HepG2 (cell line): ENCODE results near the gene ACAP1. TPM values are rescaled to one million over a fixed set of nuclear protein-coding genes. Genes with fewer than 3 reads are reported as not detected.

Experiments
- ASH2L ChIP-seq: fragments of 300-600, 200-600 bp; sonication (generic); IDR thresholded peaks from 2 replicates; pipeline ENCODE4 v1.7.0; 2017; ENCODE audit warnings: low read depth, mild to moderate bottlenecking, moderate library complexity, mixed read lengths, low read length; ENCODE audit not compliant: insufficient read length
- ELF1 ChIP-seq: sonication (generic); formaldehyde crosslinking; IDR thresholded peaks from 2 replicates; pipeline ENCODE4 v1.4.0; 2020; ENCODE audit warnings: missing genetic modification reagents
- FOSL2 ChIP-seq: sonication (generic); formaldehyde crosslinking; IDR thresholded peaks from 2 replicates; pipeline ENCODE4 v1.4.0; 2020; ENCODE audit warnings: missing genetic modification reagents
- IRF9 ChIP-seq: sonication (generic); formaldehyde crosslinking; IDR thresholded peaks from 2 replicates; pipeline ENCODE4 v1.8.0; 2022; ENCODE audit warnings: missing genetic modification reagents, mild to moderate bottlenecking, borderline replicate concordance
- RARA ChIP-seq: IDR thresholded peaks from 2 replicates; pipeline ENCODE4 v1.6.1; 2016; ENCODE audit warnings: missing genetic modification reagents, missing compliant biosample characterization
- SIN3A ChIP-seq: IDR thresholded peaks from 2 replicates; pipeline ENCODE4 v1.6.1; 2011; ENCODE audit warnings: low read depth, mild to moderate bottlenecking, control low read depth, low read length, borderline replicate concordance
- SKI ChIP-seq: fragments of 450-650 bp; IDR thresholded peaks from one replicate; pipeline ENCODE4 v1.6.1; 2018; ENCODE audit warnings: mild to moderate bottlenecking; ENCODE audit not compliant: partially characterized antibody
- TCF7 ChIP-seq: sonication (generic); IDR thresholded peaks from 2 replicates; pipeline ENCODE4 v1.6.1; 2016; ENCODE audit warnings: antibody characterized with exemption, low read depth
- TEAD3 ChIP-seq: optimal IDR thresholded peaks from 2 replicates; pipeline ENCODE3; 2016; ENCODE audit warnings: borderline replicate concordance
- ZBTB14 ChIP-seq: sonication (generic); formaldehyde crosslinking; IDR thresholded peaks from 2 replicates; pipeline ENCODE4 v1.4.0; 2020; ENCODE audit warnings: missing genetic modification reagents
- ZFP82 ChIP-seq: sonication (generic); formaldehyde crosslinking; IDR thresholded peaks from 2 replicates; pipeline ENCODE4 v1.5.1; 2020; ENCODE audit warnings: mild to moderate bottlenecking, missing genetic modification reagents, borderline replicate concordance
- ZFX ChIP-seq: sonication (generic); formaldehyde crosslinking; IDR thresholded peaks from 2 replicates; pipeline ENCODE4 v1.4.0; 2020; ENCODE audit warnings: mild to moderate bottlenecking, low read depth, missing genetic modification reagents, moderate library complexity
- ZNF556 ChIP-seq: sonication (generic); formaldehyde crosslinking; IDR thresholded peaks from 2 replicates; pipeline ENCODE4 v1.4.0; 2020; ENCODE audit warnings: mild to moderate bottlenecking, missing genetic modification reagents, borderline replicate concordance
- polyA plus RNA-seq, 8 experiments: library from polyadenylated mRNA; depleted of rRNA in 3 of 8; stranded (reverse) in 7 of 8; unstranded in 1 of 8; fragments of >200 nt; fragmentation: Illumina TruSeq in 4 of 8; extraction: Trizol in 4 of 8; gene quantifications; 2 replicates each; pipeline versions ENCODE4 v1.2.1 to v1.2.3, GENCODE V29; 2011 to 2016; ENCODE audit warnings: low read depth in 4 of 8, missing spikeins in 1 of 8, mixed read lengths in 1 of 8; ENCODE audit not compliant: insufficient read depth in 1 of 8
- total RNA-seq, 5 experiments: library from RNA; depleted of rRNA; stranded (reverse); fragments of >200 nt; fragmentation: Illumina TruSeq; extraction: Trizol; gene quantifications; 2 replicates each; pipeline ENCODE4 v1.2.3, GENCODE V29; 2016; ENCODE audit warnings: low read depth in 1 of 5
- TF ChIP-seq, protein P1 (sequence below): sonication (generic); formaldehyde crosslinking; IDR thresholded peaks from 2 replicates; pipeline ENCODE4 v1.8.1; 2023; ENCODE audit warnings: mild to moderate bottlenecking, inconsistent platforms, moderate library complexity, missing genetic modification reagents, borderline replicate concordance
- TF ChIP-seq, protein P2 (sequence below): IDR thresholded peaks from 2 replicates; pipeline ENCODE4 v1.6.1; 2016
- TF ChIP-seq, protein P3 (sequence below): IDR thresholded peaks from 2 replicates; pipeline ENCODE4 v1.6.1; 2016; ENCODE audit warnings: mild to moderate bottlenecking, missing biosample characterization, missing genetic modification reagents
- TF ChIP-seq, protein P4 (sequence below): sonication (generic); formaldehyde crosslinking; IDR thresholded peaks from 2 replicates; pipeline ENCODE4 v1.8.0; 2022; ENCODE audit warnings: mild to moderate bottlenecking, missing genetic modification reagents; ENCODE audit not compliant: insufficient replicate concordance
- TF ChIP-seq, protein P5 (sequence below): sonication (generic); formaldehyde crosslinking; IDR thresholded peaks from 2 replicates; pipeline ENCODE4 v1.4.0; 2020; ENCODE audit warnings: low read depth, mild to moderate bottlenecking, missing genetic modification reagents

The ACAP1 gene
- total and polyA plus RNA-seq, 2 of the 13 experiments (the other 11 are each of a cell fraction or from before 2014, with no cell fraction given), result 1.3 to 2.5 TPM

GRCh38 chr17:7351665-7352502, 15.6 kb downstream of the ACAP1 start, which contains the start of gene KCTD11 (continued):
- peak; percentile 54; the same call in 1 of the 2 replicates for TF ChIP-seq ZBTB14
- TF ChIP-seq, protein P1, sequence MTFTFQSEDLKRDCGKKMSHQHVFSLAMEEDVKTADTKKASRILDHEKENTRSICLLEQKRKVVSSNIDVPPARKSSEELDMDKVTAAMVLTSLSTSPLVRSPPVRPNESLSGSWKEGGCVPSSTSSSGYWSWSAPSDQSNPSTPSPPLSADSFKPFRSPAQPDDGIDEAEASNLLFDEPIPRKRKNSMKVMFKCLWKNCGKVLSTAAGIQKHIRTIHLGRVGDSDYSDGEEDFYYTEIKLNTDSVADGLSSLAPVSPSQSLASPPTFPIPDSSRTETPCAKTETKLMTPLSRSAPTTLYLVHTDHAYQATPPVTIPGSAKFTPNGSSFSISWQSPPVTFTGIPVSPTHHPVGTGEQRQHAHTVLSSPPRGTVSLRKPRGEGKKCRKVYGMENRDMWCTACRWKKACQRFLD (CRISPR knock-in tag), result 0 out of 2 replicates have a peak, but pooled peaks have one; percentile 33
- TF ChIP-seq IRF9 (CRISPR knock-in tag), result peak; percentile 53; the same call in 1 of the 2 replicates
- TF ChIP-seq, protein P2, sequence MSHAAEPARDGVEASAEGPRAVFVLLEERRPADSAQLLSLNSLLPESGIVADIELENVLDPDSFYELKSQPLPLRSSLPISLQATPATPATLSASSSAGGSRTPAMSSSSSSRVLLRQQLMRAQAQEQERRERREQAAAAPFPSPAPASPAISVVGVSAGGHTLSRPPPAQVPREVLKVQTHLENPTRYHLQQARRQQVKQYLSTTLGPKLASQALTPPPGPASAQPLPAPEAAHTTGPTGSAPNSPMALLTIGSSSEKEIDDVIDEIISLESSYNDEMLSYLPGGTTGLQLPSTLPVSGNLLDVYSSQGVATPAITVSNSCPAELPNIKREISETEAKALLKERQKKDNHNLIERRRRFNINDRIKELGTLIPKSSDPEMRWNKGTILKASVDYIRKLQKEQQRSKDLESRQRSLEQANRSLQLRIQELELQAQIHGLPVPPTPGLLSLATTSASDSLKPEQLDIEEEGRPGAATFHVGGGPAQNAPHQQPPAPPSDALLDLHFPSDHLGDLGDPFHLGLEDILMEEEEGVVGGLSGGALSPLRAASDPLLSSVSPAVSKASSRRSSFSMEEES (CRISPR knock-in tag), result no peak; the same call in 1 of the 2 replicates
- TF ChIP-seq SIN3A, result 0 out of 2 replicates have a peak, but pooled peaks have one; percentile 21
- TF ChIP-seq FOSL2 (CRISPR knock-in tag), result peak; percentile 77
- TF ChIP-seq, protein P3, sequence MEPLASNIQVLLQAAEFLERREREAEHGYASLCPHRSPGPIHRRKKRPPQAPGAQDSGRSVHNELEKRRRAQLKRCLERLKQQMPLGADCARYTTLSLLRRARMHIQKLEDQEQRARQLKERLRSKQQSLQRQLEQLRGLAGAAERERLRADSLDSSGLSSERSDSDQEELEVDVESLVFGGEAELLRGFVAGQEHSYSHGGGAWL (CRISPR knock-in tag), result peak; percentile 38; the same call in 1 of the 2 replicates
- TF ChIP-seq TCF7, result peak; percentile 2; the same call in 1 of the 2 replicates
- TF ChIP-seq ASH2L, result peak; percentile 56
- peak; percentile 54 for TF ChIP-seq RARA (CRISPR knock-in tag)
- peak; percentile 57; the same call in 1 of the 2 replicates for TF ChIP-seq ZNF556 (CRISPR knock-in tag)
- TF ChIP-seq, protein P4, sequence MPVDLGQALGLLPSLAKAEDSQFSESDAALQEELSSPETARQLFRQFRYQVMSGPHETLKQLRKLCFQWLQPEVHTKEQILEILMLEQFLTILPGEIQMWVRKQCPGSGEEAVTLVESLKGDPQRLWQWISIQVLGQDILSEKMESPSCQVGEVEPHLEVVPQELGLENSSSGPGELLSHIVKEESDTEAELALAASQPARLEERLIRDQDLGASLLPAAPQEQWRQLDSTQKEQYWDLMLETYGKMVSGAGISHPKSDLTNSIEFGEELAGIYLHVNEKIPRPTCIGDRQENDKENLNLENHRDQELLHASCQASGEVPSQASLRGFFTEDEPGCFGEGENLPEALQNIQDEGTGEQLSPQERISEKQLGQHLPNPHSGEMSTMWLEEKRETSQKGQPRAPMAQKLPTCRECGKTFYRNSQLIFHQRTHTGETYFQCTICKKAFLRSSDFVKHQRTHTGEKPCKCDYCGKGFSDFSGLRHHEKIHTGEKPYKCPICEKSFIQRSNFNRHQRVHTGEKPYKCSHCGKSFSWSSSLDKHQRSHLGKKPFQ (CRISPR knock-in tag), result peak; percentile 80
- TF ChIP-seq ELF1, result peak; percentile 73
- TF ChIP-seq SKI, result peak; percentile 94
- TF ChIP-seq ZFP82 (CRISPR knock-in tag), result peak; percentile 51; the same call in 1 of the 2 replicates
- TF ChIP-seq ZFX (CRISPR knock-in tag), result peak; percentile 81
- TF ChIP-seq TEAD3, result peak; percentile 91
- TF ChIP-seq, protein P5, sequence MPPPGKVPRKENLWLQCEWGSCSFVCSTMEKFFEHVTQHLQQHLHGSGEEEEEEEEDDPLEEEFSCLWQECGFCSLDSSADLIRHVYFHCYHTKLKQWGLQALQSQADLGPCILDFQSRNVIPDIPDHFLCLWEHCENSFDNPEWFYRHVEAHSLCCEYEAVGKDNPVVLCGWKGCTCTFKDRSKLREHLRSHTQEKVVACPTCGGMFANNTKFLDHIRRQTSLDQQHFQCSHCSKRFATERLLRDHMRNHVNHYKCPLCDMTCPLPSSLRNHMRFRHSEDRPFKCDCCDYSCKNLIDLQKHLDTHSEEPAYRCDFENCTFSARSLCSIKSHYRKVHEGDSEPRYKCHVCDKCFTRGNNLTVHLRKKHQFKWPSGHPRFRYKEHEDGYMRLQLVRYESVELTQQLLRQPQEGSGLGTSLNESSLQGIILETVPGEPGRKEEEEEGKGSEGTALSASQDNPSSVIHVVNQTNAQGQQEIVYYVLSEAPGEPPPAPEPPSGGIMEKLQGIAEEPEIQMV (CRISPR knock-in tag), result 0 out of 2 replicates have a peak, but pooled peaks have one; percentile 40
